ENCODE data around the gene DLD. TPM values are rescaled to one million over a fixed set of nuclear protein-coding genes. Genes with fewer than 3 reads are reported as not detected.
"Not testable (repeated sequence)": the region's sequence is repeated elsewhere in the genome, so short reads cannot be mapped to it uniquely, and the experiment has no call there.

The DLD gene
- total and polyA plus RNA-seq, 8 donors = 61.1 to 80.2 (median 74.2) TPM

DNA sequence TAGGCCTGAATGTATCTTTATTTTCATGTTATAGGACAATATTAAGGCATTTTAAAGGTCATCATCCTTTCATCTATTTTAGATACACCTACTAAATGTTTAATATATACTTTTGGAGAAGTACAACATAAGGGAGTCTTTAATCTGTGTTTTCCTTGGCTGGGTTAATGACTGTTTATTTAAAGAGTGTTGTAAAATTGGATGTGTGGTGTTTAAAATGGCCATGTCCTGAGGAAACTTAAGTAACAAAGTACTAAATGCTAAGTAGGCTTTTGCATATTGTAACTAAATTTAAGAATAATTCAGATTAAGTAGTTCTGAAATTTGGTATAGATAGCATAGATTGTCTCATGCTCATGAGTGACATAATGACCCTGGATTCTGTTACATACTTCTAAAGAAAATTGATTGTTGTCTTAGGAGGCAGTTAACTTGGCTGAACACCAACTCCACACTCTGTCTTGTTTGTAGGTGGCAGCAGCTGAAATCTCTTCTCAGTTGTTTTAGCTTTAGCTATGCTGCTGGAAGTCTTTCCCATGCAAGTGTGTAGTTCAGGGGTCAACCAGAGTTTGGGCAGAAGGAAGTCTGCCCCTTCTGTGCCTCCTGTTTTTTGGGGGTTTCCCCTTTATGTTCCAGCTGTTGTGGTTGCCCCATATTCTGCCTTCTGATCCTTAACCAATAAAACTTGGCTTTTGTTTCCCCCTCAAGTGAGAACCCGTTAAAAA, 29.2 kb downstream of the DLD start:
- Histone ChIP-seq H3K9me3 (no peaks in the 10 kb centered on the region), H3K36me3 (peaks cover 10 to 83% of the 10 kb centered on the region in 2 donors), H3K27ac (no peak overlapping the region), H3K4me3 (no peak overlapping the region), H3K4me1 (peaks cover 0 to 30% of the 10 kb centered on the region in 2 donors), H3K27me3 (no peaks in the 10 kb centered on the region)
- DNase-seq (no peak), ATAC-seq (no peak)
- TF ChIP-seq, protein P1, sequence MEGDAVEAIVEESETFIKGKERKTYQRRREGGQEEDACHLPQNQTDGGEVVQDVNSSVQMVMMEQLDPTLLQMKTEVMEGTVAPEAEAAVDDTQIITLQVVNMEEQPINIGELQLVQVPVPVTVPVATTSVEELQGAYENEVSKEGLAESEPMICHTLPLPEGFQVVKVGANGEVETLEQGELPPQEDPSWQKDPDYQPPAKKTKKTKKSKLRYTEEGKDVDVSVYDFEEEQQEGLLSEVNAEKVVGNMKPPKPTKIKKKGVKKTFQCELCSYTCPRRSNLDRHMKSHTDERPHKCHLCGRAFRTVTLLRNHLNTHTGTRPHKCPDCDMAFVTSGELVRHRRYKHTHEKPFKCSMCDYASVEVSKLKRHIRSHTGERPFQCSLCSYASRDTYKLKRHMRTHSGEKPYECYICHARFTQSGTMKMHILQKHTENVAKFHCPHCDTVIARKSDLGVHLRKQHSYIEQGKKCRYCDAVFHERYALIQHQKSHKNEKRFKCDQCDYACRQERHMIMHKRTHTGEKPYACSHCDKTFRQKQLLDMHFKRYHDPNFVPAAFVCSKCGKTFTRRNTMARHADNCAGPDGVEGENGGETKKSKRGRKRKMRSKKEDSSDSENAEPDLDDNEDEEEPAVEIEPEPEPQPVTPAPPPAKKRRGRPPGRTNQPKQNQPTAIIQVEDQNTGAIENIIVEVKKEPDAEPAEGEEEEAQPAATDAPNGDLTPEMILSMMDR (IDR thresholded peaks at IDR 0.05) = no peak
- intact Hi-C loops (cut with DNase I) = no loop called here

DNA sequence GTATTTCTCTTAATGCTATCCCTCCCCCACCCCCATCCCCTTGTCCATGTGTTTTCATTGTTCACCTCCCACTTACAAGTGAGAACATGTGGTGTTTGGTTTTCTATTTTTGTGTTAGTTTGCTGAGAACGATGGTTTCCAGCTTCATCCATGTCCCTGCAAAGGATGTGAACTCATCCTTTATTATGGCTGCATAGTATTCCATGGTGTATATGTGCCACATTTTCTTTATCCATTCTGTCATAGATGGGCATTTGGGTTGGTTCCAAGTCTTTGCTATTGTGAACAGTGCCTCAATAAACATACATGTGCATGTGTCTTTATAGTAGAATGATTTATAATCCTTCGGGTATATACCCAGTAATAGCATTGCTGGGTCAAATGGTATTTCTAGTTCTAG, 30.8 kb downstream of the DLD start:
- ATAC-seq; H3K27me3 ChIP-seq; intact Hi-C loops (cut with DNase I); H3K4me3 ChIP-seq; H3K27ac ChIP-seq; DNase-seq; H3K9me3 ChIP-seq: not testable (repeated sequence)
- Histone ChIP-seq H3K36me3 (peaks cover 10 to 84% of the 10 kb centered on the region in 2 donors), H3K4me1 (peaks cover 0 to 32% of the 10 kb centered on the region in 2 donors)

DNA sequence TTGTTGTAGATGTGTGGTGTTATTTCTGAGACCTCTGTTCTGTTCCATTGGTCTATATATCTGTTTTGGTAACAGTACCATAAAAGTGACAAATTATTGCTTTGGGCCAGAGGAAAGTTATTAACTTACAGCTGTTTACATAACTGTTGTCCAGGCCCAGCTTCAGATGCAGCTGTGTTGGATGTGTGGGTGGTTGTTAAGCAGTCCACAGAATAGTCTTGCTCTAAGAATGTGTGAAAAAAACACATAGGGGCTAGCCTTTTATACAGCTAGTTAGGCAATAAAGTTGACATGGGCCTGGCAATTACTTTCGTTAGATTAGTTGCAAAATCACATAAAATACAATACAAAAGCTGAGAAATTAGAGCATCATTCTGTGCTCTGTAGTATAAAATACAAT, 31.9 kb downstream of the DLD start:
- peaks cover 0 to 32% of the 10 kb centered on the region in 2 donors for H3K4me1 ChIP-seq
- intact Hi-C loops (cut with DNase I) = no loop called here
- no peaks in the 10 kb centered on the region for H3K27me3 ChIP-seq
- no peaks in the 10 kb centered on the region for H3K9me3 ChIP-seq
- TF ChIP-seq, protein P1 (IDR thresholded peaks at IDR 0.05) = no peak
- H3K27ac ChIP-seq = no peak overlapping the region
- H3K36me3 ChIP-seq = peaks cover 10 to 81% of the 10 kb centered on the region in 2 donors
- H3K4me3 ChIP-seq = no peak overlapping the region
- no peak for DNase-seq
- no peak for ATAC-seq

DNA sequence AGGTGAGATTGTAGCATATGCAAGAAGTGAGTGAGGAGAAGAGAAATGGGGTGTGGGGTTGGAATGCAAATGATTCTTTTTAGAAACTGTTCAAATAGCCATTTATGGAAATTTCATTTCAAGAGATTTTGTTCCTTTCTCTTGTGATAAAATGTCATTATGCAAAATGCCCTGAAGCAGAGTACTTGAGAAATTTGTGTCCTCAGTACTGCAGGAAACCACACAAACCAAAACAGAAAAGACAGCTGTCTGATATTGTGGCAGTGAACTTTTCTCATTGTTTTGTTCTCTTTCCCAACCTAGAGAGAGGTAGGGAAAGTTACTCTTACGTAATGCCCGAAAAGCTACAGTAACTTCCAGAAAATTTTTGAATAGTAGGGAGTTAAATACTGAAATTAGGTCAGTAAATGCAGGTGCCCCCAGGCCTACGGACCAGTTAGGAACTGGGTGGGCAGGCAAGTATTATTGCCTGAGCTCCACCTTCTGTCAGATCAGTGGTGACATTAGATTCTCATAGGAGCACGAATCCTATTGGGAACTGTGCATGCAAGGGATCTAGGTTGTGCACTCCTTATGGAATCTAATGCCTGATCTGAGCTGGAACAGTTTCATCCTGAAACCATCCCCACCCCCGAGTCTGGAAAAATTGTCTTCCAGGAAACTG, 34.0 kb downstream of the DLD start:
- TF ChIP-seq, protein P1 (IDR thresholded peaks at IDR 0.05) = no peak
- Histone ChIP-seq H3K4me1 (peaks cover 0 to 31% of the 10 kb centered on the region in 2 donors), H3K27me3 (no peaks in the 10 kb centered on the region), H3K27ac (peak overlapping the region in 1 of 2 donors; percentile 46), H3K4me3 (no peak overlapping the region), H3K36me3 (peaks cover 0 to 76% of the 10 kb centered on the region in 2 donors), H3K9me3 (no peaks in the 10 kb centered on the region)
- intact Hi-C loops (cut with DNase I) = no loop called here
- DNase-seq (no peak), ATAC-seq (no peak)

DNA sequence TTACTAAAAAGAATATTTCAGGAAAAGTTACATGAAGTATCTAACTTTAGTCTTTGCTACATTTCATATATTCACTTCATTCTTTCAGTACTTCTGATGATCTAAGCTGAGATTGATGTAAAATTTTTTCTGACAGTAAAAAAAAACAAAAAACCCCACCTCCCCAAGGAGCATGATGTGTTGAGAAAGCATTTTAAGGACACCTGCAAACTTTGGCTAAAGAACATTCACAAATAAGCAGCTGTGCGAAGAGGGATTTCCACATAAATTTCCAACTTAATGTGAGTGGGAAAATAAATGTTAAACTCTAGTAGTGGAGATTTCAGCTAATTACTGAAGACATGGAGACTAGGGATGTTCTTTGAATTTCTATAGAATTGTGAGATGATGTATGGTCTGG, 35.5 kb downstream of the DLD start:
- H3K27ac ChIP-seq = no peak overlapping the region
- peaks cover 5 to 76% of the 10 kb centered on the region in 2 donors for H3K36me3 ChIP-seq
- TF ChIP-seq, protein P1 (IDR thresholded peaks at IDR 0.05) = no peak
- ATAC-seq (no peak), DNase-seq (no peak)
- peaks cover 0 to 24% of the 10 kb centered on the region in 2 donors for H3K4me1 ChIP-seq
- no peaks in the 10 kb centered on the region for H3K27me3 ChIP-seq
- H3K4me3 ChIP-seq = no peak overlapping the region
- no peaks in the 10 kb centered on the region for H3K9me3 ChIP-seq
- intact Hi-C loops (cut with DNase I) = no loop called here

Measured in left lung (tissue), 10 donors.